DOHH2 (cell line): ENCODE data around the gene NSMF.

Source experiments
- H3F3A ChIP-seq: fragments of 200-600 bp; sonication (generic), shearing (Covaris generic); 2 replicates; pipeline ENCODE4 v1.6.0; 2016; ENCODE audit warnings: antibody characterized with exemption, mild to moderate bottlenecking; ENCODE audit not compliant: control insufficient read depth, insufficient read depth
- H3K27ac ChIP-seq: fragments of 200-600 bp; sonication (generic); 2 replicates; pipeline ENCODE4 v1.5.1; 2014; ENCODE audit warnings: low read depth, mild to moderate bottlenecking, low read length, moderate library complexity
- H3K27me3 ChIP-seq: fragments of 200-600 bp; sonication (generic); 2 replicates; pipeline ENCODE4 v1.6.1; 2014; ENCODE audit warnings: mild to moderate bottlenecking, low read length, mixed read lengths; ENCODE audit not compliant: control insufficient read depth
- H3K36me3 ChIP-seq: fragments of 200-600 bp; sonication (generic); 2 replicates; pipeline ENCODE4 v1.6.1; 2014; ENCODE audit warnings: mild to moderate bottlenecking, low read length, moderate library complexity, mixed read lengths; ENCODE audit not compliant: control insufficient read depth
- H3K4me1 ChIP-seq: fragments of 200-600 bp; sonication (generic); 2 replicates; pipeline ENCODE4 v1.6.1; 2014; ENCODE audit warnings: mild to moderate bottlenecking, low read length, mixed read lengths; ENCODE audit not compliant: control insufficient read depth
- H3K4me2 ChIP-seq: fragments of 200-600 bp; sonication (generic); 2 replicates; pipeline ENCODE4 v1.6.0; 2014; ENCODE audit warnings: mild to moderate bottlenecking, low read length, moderate library complexity
- H3K4me3 ChIP-seq: fragments of 200-600 bp; sonication (generic); 2 replicates; pipeline ENCODE4 v1.5.1; 2014; ENCODE audit warnings: mild to moderate bottlenecking, low read length, mixed read lengths
- H3K79me2 ChIP-seq: fragments of 200-600 bp; sonication (generic); 2 replicates; pipeline ENCODE4 v1.6.1; 2014; ENCODE audit warnings: mild to moderate bottlenecking, low read length, mixed read lengths; ENCODE audit not compliant: control insufficient read depth
- H3K9me2 ChIP-seq: fragments of 200-600 bp; sonication (generic); replicated peaks from 2 replicates; pipeline ENCODE4 v1.6.1; 2014; ENCODE audit warnings: mild to moderate bottlenecking, low read length, mixed read lengths; ENCODE audit not compliant: control insufficient read depth
- H3K9me3 ChIP-seq: fragments of 200-600 bp; sonication (generic); 2 replicates; pipeline ENCODE4 v1.6.1; 2014; ENCODE audit warnings: antibody characterized with exemption, low read length, mixed read lengths; ENCODE audit not compliant: control insufficient read depth, insufficient read depth
- H4K20me1 ChIP-seq: fragments of 200-600 bp; sonication (generic); 2 replicates; pipeline ENCODE4 v1.6.0; 2014; ENCODE audit warnings: low read depth, mild to moderate bottlenecking, antibody characterized with exemption, low read length, moderate library complexity; ENCODE audit not compliant: control insufficient read depth, insufficient read depth
- CTCF ChIP-seq: fragments of 200-600 bp; sonication (generic); IDR thresholded peaks from one replicate; pipeline ENCODE4 v1.5.1; 2014; ENCODE audit warnings: antibody characterized with exemption, mild to moderate bottlenecking, low read depth, low read length; ENCODE audit not compliant: poor library complexity, severe bottlenecking
- EZH2phosphoT487 ChIP-seq: fragments of 200-600 bp; sonication (generic); IDR thresholded peaks from 2 replicates; pipeline ENCODE4 v1.6.1; 2017; ENCODE audit warnings: borderline replicate concordance, mild to moderate bottlenecking, antibody characterized with exemption, low read length, moderate library complexity, mixed read lengths

The NSMF gene

GRCh38 chr9:137494550-137495351 lies 35.6 kb upstream of the NSMF start:
- Histone ChIP-seq H3F3A (0 out of 2 replicates have a peak, but pooled peaks cover 6% of the 10 kb centered on the region), H3K9me3 (no peaks in the 10 kb centered on the region), H3K27me3 (no peaks in the 10 kb centered on the region), H3K4me3 (no peak overlapping the region), H3K4me2 (no peak overlapping the region), H3K79me2 (no peaks in the 10 kb centered on the region), H4K20me1 (no peaks in the 10 kb centered on the region), H3K9me2 (no peaks in the 10 kb centered on the region), H3K27ac (no peak overlapping the region), H3K4me1 (peaks cover 3% of the 10 kb centered on the region; the same call in 1 of the 2 replicates), H3K36me3 (no peaks in the 10 kb centered on the region)
- TF ChIP-seq CTCF (no peak), EZH2phosphoT487 (no peak)

DNA sequence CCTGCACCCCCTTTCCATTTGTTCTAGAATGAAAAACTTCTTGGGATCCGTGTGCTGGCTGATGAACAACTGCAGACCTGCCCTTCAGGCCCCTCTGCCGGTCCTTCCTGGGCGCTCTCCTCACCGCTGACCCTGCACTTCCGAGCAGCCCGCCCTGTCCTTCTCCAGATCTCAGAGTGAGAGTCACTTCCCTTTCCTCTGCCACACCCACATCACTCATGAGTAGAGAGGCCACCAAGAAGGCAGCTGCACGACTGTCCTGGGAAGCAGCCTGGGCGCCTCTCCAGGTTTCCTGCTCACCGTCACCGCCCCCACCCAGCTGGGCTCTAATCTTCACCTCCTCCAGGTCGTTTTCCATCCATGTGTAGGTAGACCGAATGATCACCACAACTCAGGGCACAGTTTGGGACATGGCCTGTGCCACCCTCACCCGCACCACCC lies 35.0 kb upstream of the NSMF start:
- H3K27ac ChIP-seq = no peak overlapping the region
- no peak overlapping the region for H3K4me2 ChIP-seq
- no peaks in the 10 kb centered on the region for H3K9me2 ChIP-seq
- TF ChIP-seq EZH2phosphoT487 (no peak), CTCF (no peak)
- no peaks in the 10 kb centered on the region for H3K27me3 ChIP-seq
- no peaks in the 10 kb centered on the region for H4K20me1 ChIP-seq
- H3K79me2 ChIP-seq = no peaks in the 10 kb centered on the region
- peaks cover 3% of the 10 kb centered on the region; the same call in 1 of the 2 replicates for H3K4me1 ChIP-seq
- H3F3A ChIP-seq = 0 out of 2 replicates have a peak, but pooled peaks cover 6% of the 10 kb centered on the region
- H3K36me3 ChIP-seq = no peaks in the 10 kb centered on the region
- H3K9me3 ChIP-seq = no peaks in the 10 kb centered on the region
- no peak overlapping the region for H3K4me3 ChIP-seq

DNA sequence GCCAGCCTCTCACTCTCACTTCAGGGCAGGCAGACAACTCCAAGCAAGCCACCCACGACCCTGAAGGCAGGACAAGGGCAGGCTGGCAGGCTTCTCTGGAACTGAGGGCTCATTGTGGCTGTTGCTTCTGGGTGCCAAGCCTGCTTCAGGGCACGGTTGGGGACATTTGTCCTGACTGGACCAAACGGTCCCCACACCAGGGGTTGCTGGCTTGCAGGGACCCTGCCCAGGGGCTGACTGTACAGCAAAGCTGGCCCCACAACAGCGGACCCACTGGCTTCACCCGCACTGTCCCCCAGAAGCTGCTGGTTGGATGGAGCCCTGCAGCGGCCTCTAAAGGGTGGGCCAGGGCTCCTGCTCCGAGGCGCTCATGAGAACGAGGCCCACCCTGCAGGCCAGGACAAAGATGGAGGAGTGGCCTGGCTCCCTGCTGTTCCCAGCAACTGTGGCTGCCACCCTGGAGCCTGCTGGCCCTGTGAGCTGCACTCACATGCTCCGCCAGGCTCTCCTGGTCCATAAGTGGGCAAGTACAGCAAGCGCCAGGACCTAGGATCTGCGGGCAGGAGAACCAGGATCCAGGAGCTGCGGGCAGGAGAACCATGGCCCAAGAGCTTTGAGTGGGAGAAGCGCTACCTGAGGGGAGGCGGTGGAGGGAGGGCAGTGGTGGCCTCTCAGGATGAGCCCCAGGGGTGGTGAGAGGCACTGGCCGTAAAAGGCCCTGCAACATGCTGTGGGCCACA lies 34.4 kb upstream of the NSMF start:
- H3K79me2 ChIP-seq = no peaks in the 10 kb centered on the region
- TF ChIP-seq EZH2phosphoT487 (no peak), CTCF (no peak)
- H3K27ac ChIP-seq = no peak overlapping the region

More for the DNA sequence above, 34.4 kb upstream of the NSMF start:
- Histone ChIP-seq H3K9me2 (no peaks in the 10 kb centered on the region), H4K20me1 (no peaks in the 10 kb centered on the region), H3F3A (0 out of 2 replicates have a peak, but pooled peaks cover 6% of the 10 kb centered on the region), H3K4me2 (no peak overlapping the region), H3K27me3 (no peaks in the 10 kb centered on the region), H3K36me3 (no peaks in the 10 kb centered on the region), H3K9me3 (no peaks in the 10 kb centered on the region), H3K4me1 (peaks cover 3% of the 10 kb centered on the region; the same call in 1 of the 2 replicates), H3K4me3 (no peak overlapping the region)
